ENCODE data around the gene COBLL1. TPM values are rescaled to one million over a fixed set of nuclear protein-coding genes. Genes with fewer than 3 reads are reported as not detected.

COBLL1 gene
- total RNA-seq, 1 experiment from 2014 or later: 5.9 TPM

- no peaks in the 10 kb centered on the region; a peak in 1 of 5 replicates for H3K9me3 Mint-ChIP-seq
- H3T11ph ChIP-seq (ENCODE audit: low read length): no peak overlapping the region
- no peak overlapping the region for H3K27ac ChIP-seq (ENCODE audit: insufficient read length, low read depth, low read length)
- H3K4me1 Mint-ChIP-seq: peaks cover 7 to 8% of the 10 kb centered on the region in 2 experiments
- no peaks in the 10 kb centered on the region for H3K79me1 ChIP-seq (ENCODE audit: insufficient read depth, low read depth, low read length, poor library complexity, severe bottlenecking)
- no peak overlapping the region for H3K14ac ChIP-seq (ENCODE audit: insufficient read depth, low read length)
- H3K4me2 ChIP-seq (ENCODE audit: insufficient read depth, insufficient read length, low read length): no peak overlapping the region
- no peak overlapping the region for H2AFZ ChIP-seq (ENCODE audit: low read length)
- no peaks in the 10 kb centered on the region for H3K79me2 ChIP-seq (ENCODE audit: insufficient read depth, low read length)
- no peaks in the 10 kb centered on the region for H3K27me3 ChIP-seq (ENCODE audit: insufficient read depth, low read length)
- H4K91ac ChIP-seq (ENCODE audit: insufficient read length, low read depth, low read length): no peak overlapping the region
- no peak overlapping the region for H3K4me3 Mint-ChIP-seq
- no peak overlapping the region for H4K8ac ChIP-seq (replicated peaks; ENCODE audit: insufficient read length, low read depth, low read length)
- no peak overlapping the region for H4K5ac ChIP-seq (ENCODE audit: insufficient read length, low read depth, low read length)
- H3K56ac ChIP-seq (ENCODE audit: insufficient read length, low read depth, low read length): no peak overlapping the region
- H2AK5ac ChIP-seq (ENCODE audit: insufficient read length, low read length): no peak overlapping the region
- H3K9me3 ChIP-seq (ENCODE audit: control insufficient read depth, low read depth, low read length): no peaks in the 10 kb centered on the region
- WGBS (ENCODE audit: extremely low coverage, insufficient read length, low lambda C conversion rate): no CpG with 5 or more reads among the region's 4 CpGs
- H4K20me1 ChIP-seq (ENCODE audit: control insufficient read depth, insufficient read depth, insufficient read length): no peaks in the 10 kb centered on the region
- no peak for DNase-seq
- no peak overlapping the region for H3K27ac Mint-ChIP-seq
- H3K36me3 Mint-ChIP-seq (ENCODE audit: insufficient read depth in 1 of 3, low read depth in 3 of 3): no peaks in the 10 kb centered on the region
- H3K18ac ChIP-seq (ENCODE audit: insufficient read length, low read depth, low read length): no peak overlapping the region
- no peak overlapping the region for H2BK15ac ChIP-seq (ENCODE audit: low read depth, low read length)
- no peak overlapping the region for H3K9ac ChIP-seq (ENCODE audit: extremely low read depth, insufficient read length, low read length)
- H2BK120ac ChIP-seq (ENCODE audit: low read depth, low read length, poor library complexity, severe bottlenecking): no peak overlapping the region
- H2BK12ac ChIP-seq (ENCODE audit: insufficient read length, low read depth, low read length): no peak overlapping the region
- no peak overlapping the region for H3K4ac ChIP-seq (ENCODE audit: low read depth, low read length)
- H2BK20ac ChIP-seq (ENCODE audit: low read depth, low read length, poor library complexity, severe bottlenecking): no peak overlapping the region
- no peak overlapping the region for H3K23ac ChIP-seq (ENCODE audit: insufficient read length, low read depth, low read length)
- no peaks in the 10 kb centered on the region for H3K23me2 ChIP-seq (ENCODE audit: insufficient read length, low read depth, low read length, poor library complexity, severe bottlenecking)
- H3K4me1 ChIP-seq (ENCODE audit: insufficient read depth, low read length): no peaks in the 10 kb centered on the region
- no peaks in the 10 kb centered on the region for H3K27me3 Mint-ChIP-seq (ENCODE audit: low read depth)
- H2BK5ac ChIP-seq (ENCODE audit: insufficient read length, low read length): no peak overlapping the region
- no peak for TF ChIP-seq CTCF (conservative IDR thresholded peaks at IDR 0.05)
Observed at GRCh38 chr2:164877169-164877568, 35.5 kb upstream of the COBLL1 start.
